GM12878 (cell line): Measurements from ENCODE around the gene STXBP4. TPM values are rescaled to one million over a fixed set of nuclear protein-coding genes. Genes with fewer than 3 reads are reported as not detected.
A peak's percentile ranks its signal among the peaks of the same experiment; 100 is the strongest.

Experiments
- ATAC-seq: fragments of 200-7000 bp; cut with Tn5 transposase; 3 replicates; pipeline ENCODE4 v1.9.1; 2020; ENCODE audit warnings: mild to moderate bottlenecking, moderate library complexity
- BruUV-seq: library from RNA; stranded (reverse); fragments of 400-500 nt; replicated peaks from 2 replicates; lab custom pipeline; 2021; lab: Mats Ljungman, UMichigan
- CTCF ChIA-PET: fragments of 300-600 bp; sonication (Branson Sonifier 250); formaldehyde crosslinking; extraction: SDS; loops from one replicate; lab custom pipeline; 2021; ENCODE audit warnings: inconsistent platforms; lab: Yijun Ruan, JAX
- POLR2A ChIA-PET: fragments of 350-600 bp; formaldehyde crosslinking; extraction: SDS; loops from one replicate; lab custom pipeline; 2021; ENCODE audit warnings: inconsistent platforms; lab: Charles Lee
- RAD21 ChIA-PET: fragments of 300-600 bp; sonication (Branson Sonifier 250); formaldehyde crosslinking; loops from one replicate; lab custom pipeline; 2023; ENCODE audit warnings: antibody characterized with exemption; ENCODE audit not compliant: unreplicated experiment; lab: Charles Lee
- SMC1A ChIA-PET: fragments of 300-600 bp; sonication (Branson Sonifier 250); formaldehyde crosslinking; loops from one replicate; lab custom pipeline; 2023; ENCODE audit not compliant: unreplicated experiment, uncharacterized antibody; lab: Charles Lee
- DNase-seq: peaks from one replicate; pipeline ENCODE4 v3.0.0-alpha.2; 2011; ENCODE audit warnings: low read depth, low spot score
- FAIRE-seq: peaks from 3 replicates; lab custom pipeline; 2011; peaks lifted over from hg19 to GRCh38; lab: Jason Lieb, UNC
- H2AFZ ChIP-seq: 2 replicates; pipeline ENCODE4 v1.6.0; 2011; ENCODE audit warnings: low read depth, low read length, control low read depth; ENCODE audit not compliant: control insufficient read depth
- H3K27ac ChIP-seq: 2 replicates; pipeline ENCODE4 v1.5.1; 2011; ENCODE audit warnings: control low read depth; ENCODE audit not compliant: control insufficient read depth, insufficient read depth
- H3K27me3 ChIP-seq, 2 experiments: replicated peaks in 1 of 2; 2 replicates each; pipeline versions ENCODE4 v1.6.0 to v1.6.1; 2011; ENCODE audit warnings: low read length in 1 of 2; ENCODE audit not compliant: control insufficient read depth in 2 of 2, insufficient read depth in 2 of 2
- H3K36me3 ChIP-seq, 2 experiments: 2 replicates each; pipeline ENCODE4 v1.5.1; 2011; ENCODE audit warnings: low read length in 1 of 2; ENCODE audit not compliant: control insufficient read depth in 2 of 2, insufficient read depth in 2 of 2
- H3K4me1 ChIP-seq: 2 replicates; pipeline ENCODE4 v1.6.1; 2011; ENCODE audit warnings: mild to moderate bottlenecking, low read length, moderate library complexity, mixed read lengths; ENCODE audit not compliant: control insufficient read depth, insufficient read depth
- H3K4me2 ChIP-seq: 2 replicates; pipeline ENCODE4 v1.6.0; 2011; ENCODE audit warnings: control low read depth; ENCODE audit not compliant: control insufficient read depth, insufficient read depth
- H3K4me3 ChIP-seq: fragments of 200-600 bp; sonication (generic); 2 replicates; pipeline ENCODE4 v1.5.1; 2016
- H3K79me2 ChIP-seq: 2 replicates; pipeline ENCODE4 v1.6.0; 2011; ENCODE audit warnings: low read length; ENCODE audit not compliant: control insufficient read depth, insufficient read depth
- H3K9ac ChIP-seq: 2 replicates; pipeline ENCODE4 v1.8.0; 2011; ENCODE audit warnings: low read length, control low read depth, mixed read lengths; ENCODE audit not compliant: control insufficient read depth, insufficient read depth
- H3K9me3 ChIP-seq: replicated peaks from 3 replicates; pipeline ENCODE4 v1.5.1; 2011; ENCODE audit warnings: mild to moderate bottlenecking, low read length; ENCODE audit not compliant: control insufficient read depth, insufficient read depth
- H4K20me1 ChIP-seq: 2 replicates; pipeline ENCODE4 v1.6.0; 2011; ENCODE audit not compliant: control insufficient read depth, insufficient read depth
- IKZF1 ChIP-seq: fragments of 450-650 bp; conservative IDR thresholded peaks from 2 replicates; pipeline ENCODE4 v1.6.1; 2017; ENCODE audit warnings: antibody characterized with exemption, mild to moderate bottlenecking
- WGBS: methylation state at CpG from one replicate; pipeline ENCODE4 v1.1.6; 2016; ENCODE audit warnings: low lambda C conversion rate; ENCODE audit not compliant: insufficient replicate concordance, insufficient coverage; ENCODE audit errors: missing lambda C conversion rate; 5-methylcytosine and 5-hydroxymethylcytosine counted together
- in situ Hi-C: fragments of 300-500 bp; cut with MboI; formaldehyde crosslinking; loops from 9 replicates; pipeline ENCODE4 v1.14.3; 2018; ENCODE audit warnings: mixed read lengths
- intact Hi-C: fragments of 100-400 bp; cut with micrococcal nuclease; formaldehyde crosslinking; loops from one replicate; pipeline ENCODE4 v1.14.2; 2022; ENCODE audit not compliant: unreplicated experiment
- polyA plus RNA-seq, 11 experiments: library from polyadenylated mRNA; depleted of rRNA in 4 of 11; unstranded in 6 of 11; stranded (reverse) in 5 of 11; fragments of >200 nt; fragmentation: Nextera tagmentation in 4 of 11; fragmentation: Illumina TruSeq in 1 of 11; extraction: Ambion mirVana in 4 of 11; extraction: Trizol in 1 of 11; gene quantifications; 1 replicate in 1 of 11; 2 replicates in 10 of 11; pipeline versions ENCODE4 v1.2.1 to v1.2.3, GENCODE V29; 2011 to 2016; ENCODE audit warnings: inconsistent platforms in 2 of 11, missing spikeins in 2 of 11, low read depth in 1 of 11
- total RNA-seq, 4 experiments: library from RNA; depleted of rRNA in 3 of 4; stranded (reverse); fragments of >200 nt in 3 of 4; fragmentation: Illumina TruSeq in 1 of 4; extraction: Trizol in 1 of 4; gene quantifications; 2 replicates each; pipeline versions ENCODE4 v1.2.1 to v1.2.3, GENCODE V29; 2013 to 2021
- TF ChIP-seq, protein P1 (sequence below): fragments of 450-650 bp; IDR thresholded peaks from 2 replicates; pipeline ENCODE4 v1.6.1; 2016; ENCODE audit warnings: mild to moderate bottlenecking
- TF ChIP-seq, protein P2 (sequence below): fragments of 450-650 bp; IDR thresholded peaks from 2 replicates; pipeline ENCODE4 v1.6.1; 2016; ENCODE audit warnings: mild to moderate bottlenecking
- TF ChIP-seq, protein P3 (sequence below): fragments of 450-650 bp; conservative IDR thresholded peaks from 2 replicates; pipeline ENCODE4 v1.6.1; 2017; ENCODE audit warnings: mild to moderate bottlenecking, moderate library complexity

Gene STXBP4
- total and polyA plus RNA-seq, 10 of the 15 experiments (the other 5 are each of a cell fraction or from before 2014, with no cell fraction given), result 4.3 to 11.0 (median 6.7) TPM

DNA sequence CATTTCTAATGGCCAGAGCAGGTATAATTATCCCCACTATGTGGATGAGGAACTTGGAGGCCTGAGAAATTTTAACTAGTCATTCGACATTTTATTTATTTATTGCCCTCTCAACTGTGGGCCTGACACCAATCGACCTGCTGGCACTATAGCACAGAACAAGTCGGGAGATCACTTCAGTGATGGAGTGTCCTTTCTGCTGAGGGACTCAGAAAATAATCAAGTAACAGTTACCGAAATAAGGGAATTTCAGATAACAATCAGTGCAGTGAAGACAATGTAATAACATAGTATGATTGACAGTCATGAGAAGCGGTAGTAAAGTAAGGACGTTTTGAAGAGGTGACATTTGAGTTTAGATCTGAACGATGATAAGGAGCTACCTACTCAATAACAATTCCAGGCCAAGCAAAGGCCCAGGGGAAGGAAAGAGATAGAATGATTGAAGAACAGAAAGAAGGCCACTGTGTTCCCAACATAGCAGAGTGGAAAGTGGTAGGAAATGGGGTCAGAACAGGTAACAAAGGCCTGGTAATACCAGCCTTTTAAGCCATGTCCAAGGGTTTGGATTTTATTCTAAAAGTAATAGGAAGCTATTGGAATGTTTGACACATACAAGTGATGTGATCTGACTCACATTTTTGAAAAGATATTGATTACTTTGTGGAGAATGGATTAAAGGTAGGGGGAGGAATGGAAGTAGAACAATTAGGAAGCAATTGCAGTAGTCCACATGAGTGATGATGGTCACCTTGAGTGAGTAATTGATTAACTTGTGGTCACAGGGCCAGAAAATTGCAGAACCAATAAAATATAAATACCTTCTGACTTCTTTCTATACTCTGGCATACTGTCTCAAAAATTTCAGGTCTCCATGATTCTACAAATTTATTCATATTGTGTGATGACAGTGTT is 1.4 kb downstream of the STXBP4 start:
- peak overlapping the region; percentile 89 for H3K4me3 ChIP-seq
- intact Hi-C loops, result loop anchor here (2.0 kb wide), 1 partner anchor 67 kb away; no protein-coding TSS in a partner anchor
- ATAC-seq (no peak), FAIRE-seq (no peak), DNase-seq (no peak)
- ChIA-PET POLR2A (no interaction called here), CTCF (interaction anchor here (1.5 to 3.1 kb wide), 2 partner anchors 22 to 36 kb away, joined by 3 to 26 read pairs; no protein-coding TSS in a partner anchor), RAD21 (no interaction called here), SMC1A (interaction anchor here (0.9 to 2.2 kb wide), 6 partner anchors 9 to 544 kb away, joined by 3 to 8 read pairs (median 4); no protein-coding TSS in a partner anchor)
- H3K4me2 ChIP-seq, result peak overlapping the region; percentile 46
- H3K79me2 ChIP-seq, result peaks cover 45% of the 10 kb centered on the region
- peak overlapping the region; percentile 85 for H3K27ac ChIP-seq
- no peaks in the 10 kb centered on the region for H3K36me3 ChIP-seq
- peak overlapping the region; percentile 92 for H3K9ac ChIP-seq
- TF ChIP-seq, protein P1, sequence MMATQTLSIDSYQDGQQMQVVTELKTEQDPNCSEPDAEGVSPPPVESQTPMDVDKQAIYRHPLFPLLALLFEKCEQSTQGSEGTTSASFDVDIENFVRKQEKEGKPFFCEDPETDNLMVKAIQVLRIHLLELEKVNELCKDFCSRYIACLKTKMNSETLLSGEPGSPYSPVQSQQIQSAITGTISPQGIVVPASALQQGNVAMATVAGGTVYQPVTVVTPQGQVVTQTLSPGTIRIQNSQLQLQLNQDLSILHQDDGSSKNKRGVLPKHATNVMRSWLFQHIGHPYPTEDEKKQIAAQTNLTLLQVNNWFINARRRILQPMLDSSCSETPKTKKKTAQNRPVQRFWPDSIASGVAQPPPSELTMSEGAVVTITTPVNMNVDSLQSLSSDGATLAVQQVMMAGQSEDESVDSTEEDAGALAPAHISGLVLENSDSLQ, result peak; percentile 73
- TF ChIP-seq, protein P2, sequence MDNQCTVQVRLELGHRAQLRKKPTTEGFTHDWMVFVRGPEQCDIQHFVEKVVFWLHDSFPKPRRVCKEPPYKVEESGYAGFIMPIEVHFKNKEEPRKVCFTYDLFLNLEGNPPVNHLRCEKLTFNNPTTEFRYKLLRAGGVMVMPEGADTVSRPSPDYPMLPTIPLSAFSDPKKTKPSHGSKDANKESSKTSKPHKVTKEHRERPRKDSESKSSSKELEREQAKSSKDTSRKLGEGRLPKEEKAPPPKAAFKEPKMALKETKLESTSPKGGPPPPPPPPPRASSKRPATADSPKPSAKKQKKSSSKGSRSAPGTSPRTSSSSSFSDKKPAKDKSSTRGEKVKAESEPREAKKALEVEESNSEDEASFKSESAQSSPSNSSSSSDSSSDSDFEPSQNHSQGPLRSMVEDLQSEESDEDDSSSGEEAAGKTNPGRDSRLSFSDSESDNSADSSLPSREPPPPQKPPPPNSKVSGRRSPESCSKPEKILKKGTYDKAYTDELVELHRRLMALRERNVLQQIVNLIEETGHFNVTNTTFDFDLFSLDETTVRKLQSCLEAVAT, result peak; percentile 43; the same call in 1 of the 2 replicates
- TF ChIP-seq, protein P3, sequence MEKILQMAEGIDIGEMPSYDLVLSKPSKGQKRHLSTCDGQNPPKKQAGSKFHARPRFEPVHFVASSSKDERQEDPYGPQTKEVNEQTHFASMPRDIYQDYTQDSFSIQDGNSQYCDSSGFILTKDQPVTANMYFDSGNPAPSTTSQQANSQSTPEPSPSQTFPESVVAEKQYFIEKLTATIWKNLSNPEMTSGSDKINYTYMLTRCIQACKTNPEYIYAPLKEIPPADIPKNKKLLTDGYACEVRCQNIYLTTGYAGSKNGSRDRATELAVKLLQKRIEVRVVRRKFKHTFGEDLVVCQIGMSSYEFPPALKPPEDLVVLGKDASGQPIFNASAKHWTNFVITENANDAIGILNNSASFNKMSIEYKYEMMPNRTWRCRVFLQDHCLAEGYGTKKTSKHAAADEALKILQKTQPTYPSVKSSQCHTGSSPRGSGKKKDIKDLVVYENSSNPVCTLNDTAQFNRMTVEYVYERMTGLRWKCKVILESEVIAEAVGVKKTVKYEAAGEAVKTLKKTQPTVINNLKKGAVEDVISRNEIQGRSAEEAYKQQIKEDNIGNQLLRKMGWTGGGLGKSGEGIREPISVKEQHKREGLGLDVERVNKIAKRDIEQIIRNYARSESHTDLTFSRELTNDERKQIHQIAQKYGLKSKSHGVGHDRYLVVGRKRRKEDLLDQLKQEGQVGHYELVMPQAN, result no peak
- no peak for TF ChIP-seq IKZF1
- in situ Hi-C loops, result no loop called here
- peaks cover 8% of the 10 kb centered on the region; the same call in 1 of the 2 replicates for H3K4me1 ChIP-seq
- peak overlapping the region; percentile 99 for H2AFZ ChIP-seq
- 65% methylated on average over 7 of the region's 7 CpGs for WGBS
- no peaks in the 10 kb centered on the region for H3K27me3 ChIP-seq
- H4K20me1 ChIP-seq, result no peaks in the 10 kb centered on the region
- BruUV-seq, result no TSS peak
- no peaks in the 10 kb centered on the region for H3K9me3 ChIP-seq
